SK-N-SH (cell line): ENCODE results near the gene CCDC34. TPM values are rescaled to one million over a fixed set of nuclear protein-coding genes. Genes with fewer than 3 reads are reported as not detected.

Source experiments
- CTCF ChIA-PET: fragments of 300-600, 350-600 bp; formaldehyde crosslinking; extraction: SDS; loops from one replicate; lab custom pipeline; 2021; lab: Yijun Ruan, JAX
- POLR2A ChIA-PET: fragments of 350-600 bp; sonication (Branson Sonifier 250); formaldehyde crosslinking; extraction: SDS; loops from one replicate; lab custom pipeline; 2020; ENCODE audit warnings: antibody characterized with exemption, inconsistent platforms; lab: Yijun Ruan, JAX
- DNase-seq: peaks from one replicate; pipeline ENCODE4 v3.0.0; 2012
- H2AFZ ChIP-seq: fragments of 200-600 bp; sonication (generic); 2 replicates; pipeline ENCODE4 v1.8.1; 2016; ENCODE audit warnings: antibody characterized with exemption, mild to moderate bottlenecking, low read depth
- H3F3A ChIP-seq: fragments of 200-600 bp; sonication (generic); replicated peaks from 2 replicates; pipeline ENCODE3; 2016; ENCODE audit warnings: antibody characterized with exemption, mild to moderate bottlenecking; ENCODE audit not compliant: insufficient read depth
- H3K27ac ChIP-seq, 2 experiments: fragments of 200-500 bp in 1 of 2; fragments of 200-600 bp in 1 of 2; sonication (Bioruptor generic) in 1 of 2; sonication (generic), shearing (Covaris generic) in 1 of 2; 2 replicates each; pipeline versions ENCODE4 v1.5.1 to v1.6.1; 2014 to 2016; ENCODE audit warnings: low read depth in 2 of 2, inconsistent platforms in 1 of 2, low read length in 1 of 2, mild to moderate bottlenecking in 1 of 2, mixed read lengths in 1 of 2
- H3K27me3 ChIP-seq: fragments of 200-600 bp; sonication (generic), shearing (Covaris generic); 2 replicates; pipeline ENCODE4 v1.6.1; 2016; ENCODE audit warnings: mixed run types; ENCODE audit not compliant: insufficient read depth
- H3K36me3 ChIP-seq, 2 experiments: fragments of 200-500 bp in 1 of 2; fragments of 200-600 bp in 1 of 2; sonication (Bioruptor generic) in 1 of 2; sonication (generic) in 1 of 2; replicated peaks in 1 of 2; 2 replicates each; pipeline versions ENCODE3 to v1.5.1; 2014 to 2016; ENCODE audit warnings: low read length in 1 of 2, mild to moderate bottlenecking in 1 of 2; ENCODE audit not compliant: insufficient read depth in 2 of 2, control insufficient read depth in 1 of 2
- H3K4me1 ChIP-seq, 2 experiments: fragments of 200-500 bp in 1 of 2; fragments of 200-600 bp in 1 of 2; sonication (Bioruptor generic) in 1 of 2; sonication (generic), shearing (Covaris generic) in 1 of 2; 2 replicates each; pipeline versions ENCODE4 v1.5.1 to v1.6.1; 2014 to 2016; ENCODE audit warnings: low read depth in 1 of 2, low read length in 1 of 2, mixed run types in 1 of 2; ENCODE audit not compliant: insufficient read depth in 2 of 2, control insufficient read depth in 1 of 2
- H3K4me2 ChIP-seq: fragments of 200-600 bp; sonication (generic), shearing (Covaris generic); 2 replicates; pipeline ENCODE4 v1.6.1; 2017; ENCODE audit warnings: mixed run types
- H3K4me3 ChIP-seq, 2 experiments: fragments of 200-500 bp in 1 of 2; fragments of 200-600 bp in 1 of 2; sonication (Bioruptor generic) in 1 of 2; sonication (generic), shearing (Covaris generic) in 1 of 2; 2 replicates each; pipeline versions ENCODE4 v1.5.1 to v1.8.1; 2014 to 2016; ENCODE audit warnings: low read depth in 2 of 2, inconsistent platforms in 1 of 2, low read length in 1 of 2, mild to moderate bottlenecking in 1 of 2, mixed read lengths in 1 of 2, moderate library complexity in 1 of 2
- H3K79me2 ChIP-seq: fragments of 200-600 bp; sonication (generic); 2 replicates; pipeline ENCODE4 v1.8.1; 2017; ENCODE audit warnings: mild to moderate bottlenecking; ENCODE audit not compliant: insufficient read depth
- H3K9ac ChIP-seq: fragments of 200-600 bp; sonication (generic); 2 replicates; pipeline ENCODE4 v1.6.1; 2017; ENCODE audit warnings: mixed run types
- H3K9me2 ChIP-seq: fragments of 200-600 bp; sonication (generic); 2 replicates; pipeline ENCODE4 v1.6.1; 2017; ENCODE audit warnings: mixed run types
- H3K9me3 ChIP-seq: fragments of 200-600 bp; sonication (generic); 2 replicates; pipeline ENCODE4 v1.6.1; 2017; ENCODE audit warnings: mixed run types, mild to moderate bottlenecking, moderate library complexity
- H4K20me1 ChIP-seq: fragments of 200-600 bp; sonication (generic); 2 replicates; pipeline ENCODE4 v1.6.1; 2017; ENCODE audit warnings: mild to moderate bottlenecking, mixed run types; ENCODE audit not compliant: insufficient read depth
- CTCF ChIP-seq: fragments of 200-600 bp; sonication (generic); IDR thresholded peaks from 2 replicates; pipeline ENCODE4 v1.6.1; 2017; ENCODE audit warnings: antibody characterized with exemption, mild to moderate bottlenecking, moderate library complexity
- EP300 ChIP-seq, 2 experiments: IDR thresholded peaks; 2 replicates each; pipeline versions ENCODE4 v1.4.0 to v1.6.1; 2012; ENCODE audit warnings: borderline replicate concordance in 1 of 2, low read depth in 1 of 2, low read length in 1 of 2
- FOSL2 ChIP-seq: IDR thresholded peaks from 2 replicates; pipeline ENCODE4 v1.4.0; 2012; ENCODE audit warnings: low read depth, mild to moderate bottlenecking, moderate library complexity, borderline replicate concordance
- IRF3 ChIP-seq: fragments of 150-350 bp; IDR thresholded peaks from 2 replicates; pipeline ENCODE4 v1.6.1; 2016; ENCODE audit warnings: mild to moderate bottlenecking, low read depth, low read length
- MAX ChIP-seq: IDR thresholded peaks from 2 replicates; pipeline ENCODE4 v1.4.0; 2012; ENCODE audit warnings: low read depth
- NFIC ChIP-seq: IDR thresholded peaks from 2 replicates; pipeline ENCODE4 v1.4.0; 2012; ENCODE audit warnings: borderline replicate concordance
- NRF1 ChIP-seq: IDR thresholded peaks from 2 replicates; pipeline ENCODE4 v1.6.1; 2012; ENCODE audit warnings: low read depth, mild to moderate bottlenecking, low read length
- POLR2AphosphoS5 ChIP-seq: IDR thresholded peaks from 2 replicates; pipeline ENCODE4 v1.6.1; 2012; ENCODE audit warnings: low read depth, low read length
- RAD21 ChIP-seq: IDR thresholded peaks from 2 replicates; pipeline ENCODE4 v1.6.1; 2012; ENCODE audit warnings: mild to moderate bottlenecking, low read length
- REST ChIP-seq: IDR thresholded peaks from 2 replicates; pipeline ENCODE4 v1.6.1; 2012; ENCODE audit warnings: mild to moderate bottlenecking, low read depth, low read length, moderate library complexity
- RFX5 ChIP-seq: IDR thresholded peaks from 2 replicates; pipeline ENCODE4 v1.6.1; 2012; ENCODE audit warnings: mild to moderate bottlenecking, improper control_type of control experiment, low read length
- SMC3 ChIP-seq: IDR thresholded peaks from 2 replicates; pipeline ENCODE4 v1.6.1; 2012; ENCODE audit warnings: low read depth, low read length, improper control_type of control experiment
- TAF1 ChIP-seq: IDR thresholded peaks from 2 replicates; pipeline ENCODE4 v1.6.1; 2012; ENCODE audit warnings: low read depth, mild to moderate bottlenecking, low read length, moderate library complexity, borderline replicate concordance
- USF2 ChIP-seq: fragments of 150-350 bp; IDR thresholded peaks from 2 replicates; pipeline ENCODE4 v1.6.1; 2017; ENCODE audit warnings: antibody characterized with exemption, low read length, low read depth, borderline replicate concordance
- YY1 ChIP-seq: IDR thresholded peaks from 2 replicates; pipeline ENCODE4 v1.4.0; 2012; ENCODE audit warnings: low read depth, mild to moderate bottlenecking
- WGBS: methylation state at CpG from one replicate; pipeline ENCODE4 v1.1.6; 2017; ENCODE audit warnings: low lambda C conversion rate; 5-methylcytosine and 5-hydroxymethylcytosine counted together
- polyA plus RNA-seq, 3 experiments: library from polyadenylated mRNA; depleted of rRNA; stranded (reverse); fragments of >200 nt; gene quantifications; 2 replicates each; pipeline ENCODE4 v1.2.3, GENCODE V29; 2012

CCDC34 gene
- polyA plus RNA-seq, 1 of the 3 experiments (the other 2 are of a cell fraction), result 6.7 TPM

GRCh38 chr11:27297616-27298015 lies 65.4 kb downstream of the CCDC34 start:
- TF ChIP-seq IRF3 (no peak), USF2 (no peak), POLR2AphosphoS5 (no peak), REST (no peak), SMC3 (no peak), NRF1 (no peak), EP300 (IDR thresholded peaks at IDR 0.05; ENCODE audit: borderline replicate concordance in 1 of 2, low read depth in 1 of 2, low read length in 1 of 2) (no peak), TAF1 (no peak), FOSL2 (no peak), NFIC (no peak)
- Histone ChIP-seq H3K9me3 (no peaks in the 10 kb centered on the region), H3K4me3 (no peak overlapping the region), H3K27me3 (no peaks in the 10 kb centered on the region), H2AFZ (no peak overlapping the region), H3K9ac (no peak overlapping the region), H3K79me2 (no peaks in the 10 kb centered on the region), H4K20me1 (no peaks in the 10 kb centered on the region), H3K4me1 (peaks cover 0 to 32% of the 10 kb centered on the region in 2 experiments; a peak in 1 of 4 replicates), H3K36me3 (no peaks in the 10 kb centered on the region), H3K9me2 (no peaks in the 10 kb centered on the region), H3K27ac (no peak overlapping the region), H3F3A (peaks cover 10% of the 10 kb centered on the region), H3K4me2 (no peak overlapping the region)
- ChIA-PET POLR2A (no interaction called here), CTCF (interaction anchor here (0.9 to 6.5 kb wide), 9 partner anchors 9 to 201 kb away, joined by 3 to 58 read pairs (median 8); no protein-coding TSS in a partner anchor)
- DNase-seq, result no peak
- WGBS, result 55% methylated on average over 1 of the region's 1 CpG

- 80% methylated on average over 3 of the region's 3 CpGs for WGBS
- Histone ChIP-seq H3K79me2 (no peaks in the 10 kb centered on the region), H4K20me1 (no peaks in the 10 kb centered on the region), H3K4me2 (no peak overlapping the region), H3K4me1 (peaks cover 0 to 39% of the 10 kb centered on the region in 2 experiments; a peak in 1 of 4 replicates), H3K9me2 (no peaks in the 10 kb centered on the region), H3K27me3 (no peaks in the 10 kb centered on the region), H3K4me3 (no peak overlapping the region; a peak in 1 of 4 replicates), H3K9ac (no peak overlapping the region), H3F3A (peaks cover 5% of the 10 kb centered on the region), H3K36me3 (no peaks in the 10 kb centered on the region), H2AFZ (no peak overlapping the region), H3K9me3 (no peaks in the 10 kb centered on the region), H3K27ac (no peak overlapping the region)
- TF ChIP-seq CTCF (peak; percentile 76), RFX5 (no peak), MAX (no peak), RAD21 (peak; percentile 77), SMC3 (peak; percentile 73), YY1 (no peak), NFIC (no peak)
- ChIA-PET POLR2A (no interaction called here), CTCF (interaction anchor here (0.6 to 6.5 kb wide), 28 partner anchors 9 to 543 kb away, joined by 3 to 58 read pairs (median 4); no protein-coding TSS in a partner anchor)
- DNase-seq, result peak; percentile 36
Observed at GRCh38 chr11:27296497-27296896, 66.5 kb downstream of the CCDC34 start.
